KOPT-K1 (cell line): Measurements from ENCODE around the gene NLGN1.
"Not testable (repeated sequence)": the region's sequence is repeated elsewhere in the genome, so short reads cannot be mapped to it uniquely, and the experiment has no call there.

ENCODE experiments used
- H3K27ac ChIP-seq: fragments of 200-600 bp; sonication (generic); 2 replicates; pipeline ENCODE4 v1.5.1; 2016; ENCODE audit warnings: antibody characterized with exemption, mild to moderate bottlenecking, low read depth, low read length; ENCODE audit not compliant: poor library complexity, severe bottlenecking
- H3K36me3 ChIP-seq: fragments of 200-600 bp; sonication (generic); 2 replicates; pipeline ENCODE4 v1.5.1; 2017; ENCODE audit warnings: antibody characterized with exemption, mild to moderate bottlenecking, low read length, moderate library complexity; ENCODE audit not compliant: insufficient read depth
- H3K9me3 ChIP-seq: fragments of 200-600 bp; sonication (generic); 2 replicates; pipeline ENCODE4 v1.5.1; 2017; ENCODE audit warnings: antibody characterized with exemption, low read length, mild to moderate bottlenecking; ENCODE audit not compliant: insufficient read depth, poor library complexity, severe bottlenecking

The NLGN1 gene

GRCh38 chr3:173397161-173398110 lies at the start of gene NLGN1:
TSS of gene NLGN1 (plus strand) at chr3:173397744.
- no peaks in the 10 kb centered on the region for H3K36me3 ChIP-seq
- no peak within 1 kb of the TSS for H3K27ac ChIP-seq
- H3K9me3 ChIP-seq, result no peaks in the 10 kb centered on the region

DNA sequence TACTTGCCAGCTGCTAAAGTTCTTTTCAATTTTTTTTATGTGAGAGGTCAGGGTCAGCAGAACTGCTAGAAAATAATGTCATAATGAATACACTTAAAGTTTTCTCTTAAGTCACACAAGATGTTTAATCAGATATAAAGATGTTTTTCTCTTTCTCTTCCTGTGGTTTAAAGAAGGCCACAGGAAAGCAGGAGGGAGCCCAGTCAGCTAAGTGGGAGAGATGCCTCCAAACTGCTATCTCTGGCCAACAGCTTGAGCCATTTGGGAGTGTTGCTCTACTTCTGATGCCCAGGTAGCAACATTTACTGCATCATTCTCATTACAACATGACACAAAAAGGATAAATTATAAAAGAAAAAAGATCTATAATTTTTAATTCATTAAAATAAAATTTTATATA lies 45.7 kb upstream of the NLGN1 start:
- Histone ChIP-seq H3K9me3 (no peaks in the 10 kb centered on the region), H3K27ac (no peak overlapping the region), H3K36me3 (no peaks in the 10 kb centered on the region)

- H3K36me3 ChIP-seq, H3K9me3 ChIP-seq, H3K27ac ChIP-seq: not testable (repeated sequence)
Measured at GRCh38 chr3:173353137-173353536, 44.4 kb upstream of the NLGN1 start.

GRCh38 chr3:173354124-173354523 lies 43.4 kb upstream of the NLGN1 start:
- Histone ChIP-seq H3K27ac (no peak overlapping the region), H3K9me3 (no peaks in the 10 kb centered on the region), H3K36me3 (no peaks in the 10 kb centered on the region)

- no peak overlapping the region for H3K27ac ChIP-seq
- H3K36me3 ChIP-seq, result no peaks in the 10 kb centered on the region
- no peaks in the 10 kb centered on the region for H3K9me3 ChIP-seq
Measured at GRCh38 chr3:173371848-173372487, 25.6 kb upstream of the NLGN1 start.

GRCh38 chr3:173380681-173381080 lies 16.9 kb upstream of the NLGN1 start:
- Histone ChIP-seq H3K27ac (no peak overlapping the region), H3K9me3 (no peaks in the 10 kb centered on the region), H3K36me3 (no peaks in the 10 kb centered on the region)

DNA sequence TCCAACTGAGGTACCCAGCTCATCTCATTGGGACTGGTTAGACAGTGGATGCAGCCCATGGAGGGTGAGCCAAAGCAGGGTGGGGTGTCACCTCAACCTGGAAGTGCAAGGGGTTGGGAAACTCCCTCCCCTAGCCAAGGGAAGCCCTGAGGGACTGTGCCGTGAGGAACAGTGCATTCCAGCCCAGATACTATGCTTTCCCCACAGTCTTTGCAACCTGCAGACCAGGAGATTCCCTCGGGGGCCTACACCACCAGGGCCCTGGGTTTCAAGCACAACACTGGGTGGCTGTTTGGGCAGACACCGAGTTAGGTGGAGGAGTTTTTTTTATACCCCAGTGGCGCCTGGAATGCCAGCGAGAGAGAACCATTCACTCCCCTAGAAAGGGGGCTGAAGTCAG lies 15.6 kb upstream of the NLGN1 start:
- not testable (repeated sequence) for H3K27ac ChIP-seq

DNA sequence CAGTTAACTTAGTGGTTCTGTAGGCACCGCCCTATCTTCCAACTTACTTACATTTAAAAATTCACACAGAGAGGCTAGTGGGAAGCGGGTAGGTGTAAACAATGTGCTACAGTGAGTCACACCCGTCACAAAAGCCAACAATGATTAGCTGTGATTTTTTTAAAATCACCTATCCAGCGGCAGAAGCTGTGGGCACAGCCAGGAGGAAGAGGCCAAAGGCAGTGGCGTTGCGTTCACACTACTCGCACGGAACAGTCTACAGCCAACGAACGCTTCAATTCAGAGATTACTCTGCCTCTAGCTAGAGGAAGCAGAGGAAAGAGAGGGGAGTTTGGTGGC lies 2.5 kb upstream of the NLGN1 start:
- no peaks in the 10 kb centered on the region for H3K36me3 ChIP-seq
- H3K9me3 ChIP-seq, result no peaks in the 10 kb centered on the region
- H3K27ac ChIP-seq, result peak overlapping the region; percentile 33

More for the DNA sequence above, 15.6 kb upstream of the NLGN1 start:
- not testable (repeated sequence) for H3K9me3 ChIP-seq, H3K36me3 ChIP-seq

GRCh38 chr3:173395412-173396181 lies 1.9 kb upstream of the NLGN1 start:
- peak overlapping the region; percentile 33 for H3K27ac ChIP-seq
- no peaks in the 10 kb centered on the region for H3K36me3 ChIP-seq
- H3K9me3 ChIP-seq, result no peaks in the 10 kb centered on the region

DNA sequence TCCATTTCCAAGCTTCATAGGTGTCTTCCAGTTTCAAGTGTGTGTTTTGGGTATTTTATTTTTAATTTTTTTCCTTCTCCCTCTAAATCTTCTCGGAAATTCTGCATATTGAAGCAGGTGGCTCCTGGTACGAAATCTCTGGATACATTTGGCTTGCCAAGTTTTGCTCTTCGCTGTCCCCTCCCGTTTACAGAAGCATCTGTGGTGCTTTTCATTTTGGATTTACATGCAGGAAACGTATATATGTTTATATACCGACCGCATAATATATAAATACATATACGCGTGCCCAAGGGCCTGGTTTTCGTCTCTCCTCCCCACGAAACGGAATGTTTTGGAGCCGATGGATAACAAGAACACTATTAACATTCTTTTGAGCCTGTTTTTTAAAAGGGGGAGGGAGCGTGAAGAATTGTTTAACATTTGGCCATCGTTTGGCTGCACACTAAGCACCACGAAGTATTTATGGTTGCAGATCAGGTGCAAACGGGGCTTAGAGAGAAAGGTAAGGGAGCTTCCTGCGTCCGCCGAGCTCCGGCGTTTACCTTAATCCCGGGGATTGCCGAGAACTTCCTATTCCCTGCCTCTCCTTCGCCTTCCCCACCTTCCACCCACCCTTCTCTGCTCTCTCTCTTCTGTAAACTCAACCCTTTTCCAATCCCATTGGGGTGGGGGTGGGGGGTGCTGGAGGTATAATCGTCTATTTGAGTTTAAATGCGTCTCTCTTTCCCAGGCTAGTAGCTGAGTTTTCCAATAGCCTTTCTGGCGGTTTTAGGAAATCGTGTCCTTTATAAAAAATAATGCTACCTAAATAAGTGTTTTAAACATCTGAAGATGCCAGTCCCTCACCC lies 1.1 kb upstream of the NLGN1 start:
- Histone ChIP-seq H3K27ac (no peak overlapping the region), H3K36me3 (no peaks in the 10 kb centered on the region), H3K9me3 (no peaks in the 10 kb centered on the region)

DNA sequence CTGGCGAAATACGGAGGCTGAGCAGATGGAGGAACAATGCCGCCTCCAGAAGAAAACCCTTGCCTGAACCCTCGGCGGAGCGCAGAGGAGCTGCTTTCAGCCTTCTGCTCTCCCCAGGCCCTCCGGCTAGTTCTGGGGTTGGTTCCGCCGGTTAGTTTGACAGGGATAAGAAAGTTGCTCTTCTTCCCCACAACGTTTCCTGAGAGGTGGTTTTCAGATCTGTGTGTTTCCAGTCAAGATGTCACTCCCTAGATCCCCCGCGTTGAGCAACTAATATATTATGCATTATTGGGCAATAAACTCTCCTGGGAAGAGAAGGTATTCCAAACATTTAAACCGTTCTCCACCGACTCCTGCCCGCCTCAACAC lies 551 bp downstream of the NLGN1 start:
- no peaks in the 10 kb centered on the region for H3K36me3 ChIP-seq
- no peaks in the 10 kb centered on the region for H3K9me3 ChIP-seq
- H3K27ac ChIP-seq, result no peak overlapping the region

DNA sequence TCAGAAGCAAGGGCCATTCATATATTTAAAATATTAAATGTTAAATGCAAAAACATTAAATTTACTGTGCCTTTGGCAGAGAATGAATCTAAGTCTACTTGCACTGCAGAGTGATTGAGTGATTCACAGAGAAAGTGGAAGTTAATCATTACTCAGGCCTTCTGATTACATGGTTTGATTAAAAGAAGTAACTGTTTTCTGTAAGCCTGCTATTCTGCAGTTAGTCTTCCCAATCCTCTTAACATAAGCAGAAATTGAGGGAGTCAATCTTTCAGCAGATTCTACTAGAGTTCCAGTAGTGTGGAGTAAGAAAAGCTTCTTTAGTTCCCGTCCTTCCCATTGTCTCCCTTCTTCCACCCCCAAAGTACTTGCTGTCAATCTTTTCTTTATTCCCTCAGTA lies 1.5 kb downstream of the NLGN1 start:
- H3K27ac ChIP-seq, result no peak overlapping the region
- H3K9me3 ChIP-seq, result no peaks in the 10 kb centered on the region
- H3K36me3 ChIP-seq, result no peaks in the 10 kb centered on the region

GRCh38 chr3:173401369-173401768 lies 3.8 kb downstream of the NLGN1 start:
- H3K9me3 ChIP-seq, result no peaks in the 10 kb centered on the region
- H3K27ac ChIP-seq, result no peak overlapping the region
- H3K36me3 ChIP-seq, result no peaks in the 10 kb centered on the region

GRCh38 chr3:173402656-173403055 lies 5.1 kb downstream of the NLGN1 start:
- H3K27ac ChIP-seq, result no peak overlapping the region
- no peaks in the 10 kb centered on the region for H3K9me3 ChIP-seq
- no peaks in the 10 kb centered on the region for H3K36me3 ChIP-seq
